ENCODE results near the gene RENBP.

RENBP gene

GRCh38 chrX:153952373-153953026, 8.1 kb upstream of the RENBP start:
- no peak overlapping the region for H3K9ac ChIP-seq
- no peaks in the 10 kb centered on the region for H3K9me3 ChIP-seq (ENCODE audit: control insufficient read depth, low read length)
- H3K27me3 ChIP-seq (ENCODE audit: control insufficient read depth, insufficient read depth, low read length): no peaks in the 10 kb centered on the region
- no peak overlapping the region for H3K4me2 ChIP-seq (ENCODE audit: low read length)
- no peaks in the 10 kb centered on the region for H3K36me3 ChIP-seq (ENCODE audit: control insufficient read depth, insufficient read depth, low read length)
- H3K4me3 ChIP-seq (ENCODE audit: low read depth, low read length): no peak overlapping the region
- H3K27ac ChIP-seq: no peak overlapping the region
- H3K79me2 ChIP-seq: no peaks in the 10 kb centered on the region
- no peak overlapping the region for H2AFZ ChIP-seq
- TF ChIP-seq CTCF (IDR thresholded peaks at IDR 0.05): no peak
- no peaks in the 10 kb centered on the region for H3K4me1 ChIP-seq

GRCh38 chrX:153951683-153952372, 7.4 kb upstream of the RENBP start:
- Histone ChIP-seq H3K27ac (no peak overlapping the region), H3K4me3 (ENCODE audit: low read depth, low read length) (no peak overlapping the region), H2AFZ (no peak overlapping the region), H3K27me3 (ENCODE audit: control insufficient read depth, insufficient read depth, low read length) (no peaks in the 10 kb centered on the region), H3K9me3 (ENCODE audit: control insufficient read depth, low read length) (no peaks in the 10 kb centered on the region), H3K36me3 (ENCODE audit: control insufficient read depth, insufficient read depth, low read length) (no peaks in the 10 kb centered on the region), H3K79me2 (no peaks in the 10 kb centered on the region), H3K9ac (no peak overlapping the region), H3K4me2 (ENCODE audit: low read length) (no peak overlapping the region), H3K4me1 (no peaks in the 10 kb centered on the region)
- TF ChIP-seq CTCF (IDR thresholded peaks at IDR 0.05): no peak

- no peaks in the 10 kb centered on the region for H3K36me3 ChIP-seq (ENCODE audit: control insufficient read depth, insufficient read depth, low read length)
- no peaks in the 10 kb centered on the region for H3K79me2 ChIP-seq
Measured at GRCh38 chrX:153950127-153950526, 5.7 kb upstream of the RENBP start.

GRCh38 chrX:153948847-153949805, 4.7 kb upstream of the RENBP start:
- Histone ChIP-seq H3K27me3 (ENCODE audit: control insufficient read depth, insufficient read depth, low read length) (no peaks in the 10 kb centered on the region), H2AFZ (no peak overlapping the region), H3K4me2 (ENCODE audit: low read length) (no peak overlapping the region), H3K79me2 (no peaks in the 10 kb centered on the region), H3K9ac (no peak overlapping the region), H3K4me1 (no peaks in the 10 kb centered on the region), H3K4me3 (ENCODE audit: low read depth, low read length) (no peak overlapping the region), H3K27ac (no peak overlapping the region), H3K9me3 (ENCODE audit: control insufficient read depth, low read length) (no peaks in the 10 kb centered on the region), H3K36me3 (ENCODE audit: control insufficient read depth, insufficient read depth, low read length) (no peaks in the 10 kb centered on the region)
- TF ChIP-seq CTCF (IDR thresholded peaks at IDR 0.05): no peak

More at GRCh38 chrX:153950127-153950526, 5.7 kb upstream of the RENBP start:
- no peak overlapping the region for H3K4me3 ChIP-seq (ENCODE audit: low read depth, low read length)
- no peak overlapping the region for H3K4me2 ChIP-seq (ENCODE audit: low read length)
- no peak for TF ChIP-seq CTCF (IDR thresholded peaks at IDR 0.05)
- H3K27me3 ChIP-seq (ENCODE audit: control insufficient read depth, insufficient read depth, low read length): no peaks in the 10 kb centered on the region
- H3K9me3 ChIP-seq (ENCODE audit: control insufficient read depth, low read length): no peaks in the 10 kb centered on the region
- H2AFZ ChIP-seq: no peak overlapping the region
- H3K9ac ChIP-seq: no peak overlapping the region
- H3K4me1 ChIP-seq: no peaks in the 10 kb centered on the region
- H3K27ac ChIP-seq: peak overlapping the region; percentile 19
